ENCODE measurements around the gene YAE1.

GRCh38 chr7:39560997-39561396, 5.2 kb upstream of the YAE1 start:
- TF ChIP-seq CTCF (IDR thresholded peaks at IDR 0.05) (no peak), POLR2A (IDR thresholded peaks at IDR 0.05) (no peak)
